Endothelial cell of umbilical vein (primary cell): ENCODE data around the gene HNMT. TPM values are rescaled to one million over a fixed set of nuclear protein-coding genes. Genes with fewer than 3 reads are reported as not detected.

Source experiments
- BruUV-seq: library from RNA; stranded (reverse); fragments of 400-500 nt; replicated peaks from 2 replicates; lab custom pipeline; 2021; lab: Mats Ljungman, UMichigan
- CTCF ChIA-PET: fragments of 300-600, 350-600 bp; sonication (Branson Sonifier 250); formaldehyde crosslinking; loops from one replicate; lab custom pipeline; 2021; ENCODE audit warnings: antibody characterized with exemption, inconsistent platforms; lab: Charles Lee
- POLR2A ChIA-PET: fragments of 300-600, 350-600 bp; sonication (Branson Sonifier 250); formaldehyde crosslinking; loops from one replicate; lab custom pipeline; 2021; ENCODE audit warnings: antibody characterized with exemption, inconsistent platforms; lab: Charles Lee
- DNase-seq: peaks from one replicate; pipeline ENCODE4 v3.0.0-alpha.2; 2011; ENCODE audit warnings: low read depth, low spot score
- FAIRE-seq: peaks from 2 replicates; lab custom pipeline; 2011; peaks lifted over from hg19 to GRCh38; lab: Jason Lieb, UNC
- H2AFZ ChIP-seq: 2 replicates; pipeline ENCODE4 v1.6.0; 2012; ENCODE audit warnings: low read depth, low read length, control low read depth, inconsistent platforms
- H3K27ac ChIP-seq: 2 replicates; pipeline ENCODE4 v1.5.1; 2011; ENCODE audit warnings: low read depth, mild to moderate bottlenecking, control low read depth, low read length, moderate library complexity; ENCODE audit not compliant: insufficient read depth
- H3K27me3 ChIP-seq, 2 experiments: 2 replicates each; pipeline versions ENCODE4 v1.6.0 to v1.6.1; 2011; ENCODE audit warnings: low read length in 2 of 2, mixed read lengths in 1 of 2; ENCODE audit not compliant: control insufficient read depth in 2 of 2, insufficient read depth in 2 of 2
- H3K36me3 ChIP-seq, 2 experiments: 2 replicates in 1 of 2; 3 replicates in 1 of 2; pipeline ENCODE4 v1.5.1; 2011; ENCODE audit warnings: low read length in 2 of 2, mild to moderate bottlenecking in 1 of 2, moderate library complexity in 1 of 2; ENCODE audit not compliant: control insufficient read depth in 2 of 2, insufficient read depth in 2 of 2; ENCODE audit errors: extremely low read depth in 1 of 2
- H3K4me1 ChIP-seq: 3 replicates; pipeline ENCODE4 v1.5.1; 2011; ENCODE audit warnings: mild to moderate bottlenecking, low read length; ENCODE audit not compliant: control insufficient read depth, insufficient read depth; ENCODE audit errors: extremely low read depth
- H3K4me2 ChIP-seq: 2 replicates; pipeline ENCODE4 v1.6.1; 2011; ENCODE audit warnings: low read length, control low read depth, mixed read lengths; ENCODE audit not compliant: insufficient read depth
- H3K4me3 ChIP-seq, 3 experiments: fragments of 200-600 bp in 1 of 3; sonication (generic), shearing (Covaris generic) in 1 of 3; replicated peaks in 1 of 3; 2 replicates each; pipeline ENCODE4 v1.5.1; 2011 to 2016; ENCODE audit warnings: control low read depth in 3 of 3, low read length in 3 of 3, mild to moderate bottlenecking in 2 of 3, inconsistent platforms in 1 of 3, low read depth in 1 of 3, moderate library complexity in 1 of 3; ENCODE audit not compliant: insufficient read depth in 1 of 3
- H3K79me2 ChIP-seq: 2 replicates; pipeline ENCODE4 v1.6.0; 2012; ENCODE audit warnings: low read length, inconsistent platforms; ENCODE audit not compliant: control insufficient read depth, insufficient read depth
- H3K9ac ChIP-seq: replicated peaks from 2 replicates; pipeline ENCODE3; 2011; ENCODE audit warnings: low read length, control low read depth; ENCODE audit not compliant: insufficient read depth; ENCODE audit errors: extremely low read depth
- H3K9me1 ChIP-seq: replicated peaks from 3 replicates; pipeline ENCODE4 v1.6.0; 2011; ENCODE audit warnings: mild to moderate bottlenecking, low read length; ENCODE audit not compliant: control insufficient read depth, insufficient read depth; ENCODE audit errors: extremely low read depth
- H3K9me3 ChIP-seq: replicated peaks from 2 replicates; pipeline ENCODE4 v1.5.1; 2012; ENCODE audit warnings: low read length, inconsistent platforms; ENCODE audit not compliant: control insufficient read depth, insufficient read depth
- H4K20me1 ChIP-seq: replicated peaks from 2 replicates; pipeline ENCODE3; 2011; ENCODE audit warnings: mild to moderate bottlenecking, low read length; ENCODE audit not compliant: control insufficient read depth, insufficient read depth; ENCODE audit errors: extremely low read depth
- EZH2 ChIP-seq: IDR thresholded peaks from 2 replicates; pipeline ENCODE4 v1.6.1; 2012; ENCODE audit warnings: borderline replicate concordance, low read depth, mild to moderate bottlenecking, moderate library complexity, low read length, inconsistent platforms; ENCODE audit not compliant: severe bottlenecking
- FOS ChIP-seq: IDR thresholded peaks from 2 replicates; pipeline ENCODE4 v1.6.1; 2011; ENCODE audit warnings: mild to moderate bottlenecking, low read length, moderate library complexity, borderline replicate concordance; ENCODE audit not compliant: insufficient read depth
- GATA2 ChIP-seq: IDR thresholded peaks from 2 replicates; pipeline ENCODE4 v1.7.0; 2011; ENCODE audit warnings: low read depth, mild to moderate bottlenecking, moderate library complexity, mixed read lengths, low read length; ENCODE audit not compliant: insufficient read length, insufficient read depth
- JUN ChIP-seq: IDR thresholded peaks from 2 replicates; pipeline ENCODE4 v1.6.1; 2011; ENCODE audit warnings: borderline replicate concordance, low read depth; ENCODE audit not compliant: insufficient read length, insufficient read depth
- MYC ChIP-seq: IDR thresholded peaks from one replicate; pipeline ENCODE4 v1.6.1; 2011; ENCODE audit warnings: mild to moderate bottlenecking, low read depth, low read length
- POLR2A ChIP-seq: IDR thresholded peaks from 2 replicates; pipeline ENCODE4 v1.6.1; 2012; ENCODE audit warnings: low read depth, mild to moderate bottlenecking, control low read depth, low read length
- POLR2AphosphoS5 ChIP-seq: IDR thresholded peaks from 2 replicates; pipeline ENCODE4 v1.6.1; 2012; ENCODE audit warnings: low read depth, mild to moderate bottlenecking, control low read depth, low read length, moderate library complexity; ENCODE audit not compliant: insufficient read depth
- dilution Hi-C: fragments of 300-500 bp; cut with MboI; formaldehyde crosslinking; loops from one replicate; pipeline ENCODE4 v1.15.0; 2019; ENCODE audit warnings: low sequenced_read_pairs; ENCODE audit not compliant: extremely low pct_ligation_motif_present
- intact Hi-C: fragments of 100-400 bp; cut with micrococcal nuclease; formaldehyde crosslinking; loops from one replicate; pipeline ENCODE4 v1.10.0; 2022
- polyA plus RNA-seq, 4 experiments: library from polyadenylated mRNA; depleted of rRNA in 3 of 4; stranded (reverse) in 3 of 4; unstranded in 1 of 4; fragments of >200 nt; gene quantifications; 2 replicates each; pipeline versions ENCODE4 v1.2.1 to v1.2.3, GENCODE V29; 2011 to 2012; ENCODE audit warnings: missing spikeins in 1 of 4
- total RNA-seq: library from RNA; stranded (reverse); gene quantifications from 2 replicates; pipeline ENCODE4 v1.2.3, GENCODE V29; 2021
- TF ChIP-seq, protein P1 (sequence below): IDR thresholded peaks from 2 replicates; pipeline ENCODE4 v1.6.1; 2011; ENCODE audit not compliant: insufficient read depth, insufficient read length
- TF ChIP-seq, protein P2 (sequence below), 2 donors: IDR thresholded peaks; 1 replicate in 1 of 2; 2 replicates in 1 of 2; pipeline ENCODE4 v1.5.1; 2011; ENCODE audit warnings: low read length in 2 of 2, mild to moderate bottlenecking in 2 of 2, moderate library complexity in 2 of 2, control low read depth in 1 of 2, inconsistent platforms in 1 of 2, low read depth in 1 of 2; ENCODE audit not compliant: insufficient read depth in 1 of 2; ENCODE audit errors: extremely low read depth in 1 of 2

Gene HNMT
- total and polyA plus RNA-seq, 2 donors (not counting 3 experiments of a cell fraction or from before 2014, with no cell fraction given) = 8.6 to 16.9 TPM

- Histone ChIP-seq H2AFZ (no peak overlapping the region), H3K9ac (no peak overlapping the region), H3K36me3 (no peaks in the 10 kb centered on the region), H3K4me1 (no peaks in the 10 kb centered on the region), H3K9me3 (no peaks in the 10 kb centered on the region), H3K9me1 (no peaks in the 10 kb centered on the region), H3K27ac (no peak overlapping the region), H4K20me1 (no peaks in the 10 kb centered on the region), H3K4me2 (no peak overlapping the region), H3K27me3 (no peaks in the 10 kb centered on the region), H3K4me3 (no peak overlapping the region), H3K79me2 (no peaks in the 10 kb centered on the region)
- TF ChIP-seq, protein P1, sequence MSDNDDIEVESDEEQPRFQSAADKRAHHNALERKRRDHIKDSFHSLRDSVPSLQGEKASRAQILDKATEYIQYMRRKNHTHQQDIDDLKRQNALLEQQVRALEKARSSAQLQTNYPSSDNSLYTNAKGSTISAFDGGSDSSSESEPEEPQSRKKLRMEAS = no peak
- TF ChIP-seq JUN (no peak), POLR2A (no peak), EZH2 (no peak), FOS (no peak), GATA2 (no peak), POLR2AphosphoS5 (no peak), MYC (no peak)
- TF ChIP-seq, protein P2, sequence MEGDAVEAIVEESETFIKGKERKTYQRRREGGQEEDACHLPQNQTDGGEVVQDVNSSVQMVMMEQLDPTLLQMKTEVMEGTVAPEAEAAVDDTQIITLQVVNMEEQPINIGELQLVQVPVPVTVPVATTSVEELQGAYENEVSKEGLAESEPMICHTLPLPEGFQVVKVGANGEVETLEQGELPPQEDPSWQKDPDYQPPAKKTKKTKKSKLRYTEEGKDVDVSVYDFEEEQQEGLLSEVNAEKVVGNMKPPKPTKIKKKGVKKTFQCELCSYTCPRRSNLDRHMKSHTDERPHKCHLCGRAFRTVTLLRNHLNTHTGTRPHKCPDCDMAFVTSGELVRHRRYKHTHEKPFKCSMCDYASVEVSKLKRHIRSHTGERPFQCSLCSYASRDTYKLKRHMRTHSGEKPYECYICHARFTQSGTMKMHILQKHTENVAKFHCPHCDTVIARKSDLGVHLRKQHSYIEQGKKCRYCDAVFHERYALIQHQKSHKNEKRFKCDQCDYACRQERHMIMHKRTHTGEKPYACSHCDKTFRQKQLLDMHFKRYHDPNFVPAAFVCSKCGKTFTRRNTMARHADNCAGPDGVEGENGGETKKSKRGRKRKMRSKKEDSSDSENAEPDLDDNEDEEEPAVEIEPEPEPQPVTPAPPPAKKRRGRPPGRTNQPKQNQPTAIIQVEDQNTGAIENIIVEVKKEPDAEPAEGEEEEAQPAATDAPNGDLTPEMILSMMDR (IDR thresholded peaks at IDR 0.05; ENCODE audit: extremely low read depth in 1 of 2, insufficient read depth in 1 of 2, low read depth in 1 of 2, low read length in 2 of 2) = no peak
- DNase-seq = peak; percentile 41
- intact Hi-C loops (no loop called here), dilution Hi-C loops (no loop called here)
- ChIA-PET CTCF (interaction anchor here (1.4 kb wide), 1 partner anchor 13 kb away, joined by 3 read pairs; no protein-coding TSS in a partner anchor), POLR2A (no interaction called here)
- no peak for FAIRE-seq
- no TSS peak for BruUV-seq
Measured at GRCh38 chr2:138023298-138023697, 59.0 kb downstream of the HNMT start.
